NOMO-1 treated with DMSO at 0.1 percent for 48 hours (cell line): ENCODE measurements around the gene TMA7.

Experiments
- DNase-seq: peaks from one replicate; lab custom pipeline; 2025; ENCODE audit not compliant: unreplicated experiment; lab: John Stamatoyannopoulos, UW

Gene TMA7

GRCh38 chr3:48408823-48409281 lies 31.2 kb upstream of the TMA7 start:
- DNase-seq: no peak

- no peak for DNase-seq
Measured at GRCh38 chr3:48409291-48410201, 30.5 kb upstream of the TMA7 start.

GRCh38 chr3:48410205-48411040 lies 29.6 kb upstream of the TMA7 start:
- DNase-seq: no peak

GRCh38 chr3:48411041-48411588 lies 28.9 kb upstream of the TMA7 start:
- no peak for DNase-seq

- no peak for DNase-seq
Measured at GRCh38 chr3:48411606-48412374, 28.3 kb upstream of the TMA7 start.

GRCh38 chr3:48412375-48413001 lies 27.6 kb upstream of the TMA7 start:
- DNase-seq: no peak

GRCh38 chr3:48413086-48413485 lies 27.0 kb upstream of the TMA7 start:
- no peak for DNase-seq

- DNase-seq: no peak
Measured at GRCh38 chr3:48413611-48414010, 26.4 kb upstream of the TMA7 start.

GRCh38 chr3:48414376-48415250 lies 25.4 kb upstream of the TMA7 start:
- no peak for DNase-seq

GRCh38 chr3:48415251-48415953 lies 24.7 kb upstream of the TMA7 start:
- DNase-seq: no peak

- DNase-seq: no peak
Measured at GRCh38 chr3:48416091-48416505, 24.0 kb upstream of the TMA7 start.

- DNase-seq: no peak
Measured at GRCh38 chr3:48416546-48416945, 23.5 kb upstream of the TMA7 start.

- no peak for DNase-seq
Measured at GRCh38 chr3:48417529-48418108, 22.4 kb upstream of the TMA7 start.

GRCh38 chr3:48418140-48418539 lies 21.9 kb upstream of the TMA7 start:
- no peak for DNase-seq

GRCh38 chr3:48418651-48419050 lies 21.4 kb upstream of the TMA7 start:
- DNase-seq: no peak

- no peak for DNase-seq
Measured at GRCh38 chr3:48419149-48419548, 20.9 kb upstream of the TMA7 start.

- DNase-seq: no peak
Measured at GRCh38 chr3:48419597-48419996, 20.5 kb upstream of the TMA7 start.

GRCh38 chr3:48420561-48420960 lies 19.5 kb upstream of the TMA7 start:
- no peak for DNase-seq
